Eye (tissue), 1 donor: ENCODE data around the gene ARHGAP19.
A peak's percentile ranks its signal among the peaks of the same experiment; 100 is the strongest.

Source experiments
- DNase-seq: peaks from one replicate; pipeline ENCODE4 v3.0.0-alpha.2; 2015

ARHGAP19 gene

GRCh38 chr10:97228130-97228774 lies 64.2 kb downstream of the ARHGAP19 start:
- no peak for DNase-seq

- DNase-seq: no peak
Measured at GRCh38 chr10:97226398-97226797, 66.0 kb downstream of the ARHGAP19 start.

GRCh38 chr10:97224483-97225435 lies 67.7 kb downstream of the ARHGAP19 start:
- no peak for DNase-seq

- DNase-seq: peak; percentile 87
Measured at GRCh38 chr10:97222326-97222961, 70.0 kb downstream of the ARHGAP19 start.

- no peak for DNase-seq
Measured at GRCh38 chr10:97220355-97220754, 72.1 kb downstream of the ARHGAP19 start.

GRCh38 chr10:97217299-97217698 lies 75.1 kb downstream of the ARHGAP19 start:
- DNase-seq: no peak

- no peak for DNase-seq
Measured at GRCh38 chr10:97215619-97216260, 76.7 kb downstream of the ARHGAP19 start.

- no peak for DNase-seq
Measured at GRCh38 chr10:97213431-97213830, 79.0 kb downstream of the ARHGAP19 start.

- DNase-seq: no peak
Measured at GRCh38 chr10:97211229-97211628, 81.2 kb downstream of the ARHGAP19 start.

GRCh38 chr10:97210543-97210960 lies 81.9 kb downstream of the ARHGAP19 start:
- DNase-seq: peak; percentile 96

- DNase-seq: peak; percentile 28
Measured at GRCh38 chr10:97207756-97208346, 84.6 kb downstream of the ARHGAP19 start.

- DNase-seq: no peak
Measured at GRCh38 chr10:97207131-97207530, 85.3 kb downstream of the ARHGAP19 start.

- DNase-seq: no peak
Measured at GRCh38 chr10:97204826-97205679, 87.4 kb downstream of the ARHGAP19 start.

GRCh38 chr10:97203220-97203619 lies 89.2 kb downstream of the ARHGAP19 start:
- DNase-seq: no peak

- DNase-seq: no peak
Measured at GRCh38 chr10:97200616-97201015, 91.8 kb downstream of the ARHGAP19 start.

- no peak for DNase-seq
Measured at GRCh38 chr10:97199152-97199551, 93.3 kb downstream of the ARHGAP19 start.

- peak; percentile 38 for DNase-seq
Measured at GRCh38 chr10:97197030-97197500, 95.4 kb downstream of the ARHGAP19 start.

GRCh38 chr10:97196223-97197029 lies 96.0 kb downstream of the ARHGAP19 start:
- peak; percentile 92 for DNase-seq

GRCh38 chr10:97195706-97196222 lies 96.7 kb downstream of the ARHGAP19 start:
- DNase-seq: peak; percentile 54

- no peak for DNase-seq
Measured at GRCh38 chr10:97192952-97193435, 99.4 kb downstream of the ARHGAP19 start.
